DMS 273 (cell line): ENCODE data around the gene ARID1A.

Experiments used
- DNase-seq: peaks from one replicate; lab custom pipeline; 2025; ENCODE audit not compliant: unreplicated experiment; lab: John Stamatoyannopoulos, UW

Gene ARID1A

GRCh38 chr1:26758358-26758757, 62.5 kb downstream of the ARID1A start:
- DNase-seq: no peak

GRCh38 chr1:26759531-26759930, 63.7 kb downstream of the ARID1A start:
- DNase-seq: no peak

GRCh38 chr1:26761217-26761616, 65.4 kb downstream of the ARID1A start:
- no peak for DNase-seq

- DNase-seq: no peak
Observed at GRCh38 chr1:26767714-26768113, 71.9 kb downstream of the ARID1A start.

GRCh38 chr1:26768755-26769154, 72.9 kb downstream of the ARID1A start:
- peak; percentile 50 for DNase-seq

GRCh38 chr1:26771285-26771642, 75.4 kb downstream of the ARID1A start:
- DNase-seq: no peak

- DNase-seq: peak; percentile 59
Observed at GRCh38 chr1:26771643-26772321, 76.0 kb downstream of the ARID1A start.

- no peak for DNase-seq
Observed at GRCh38 chr1:26772687-26773086, 76.9 kb downstream of the ARID1A start.

- no peak for DNase-seq
Observed at GRCh38 chr1:26774462-26774861, 78.6 kb downstream of the ARID1A start.

GRCh38 chr1:26775666-26776065, 79.9 kb downstream of the ARID1A start:
- no peak for DNase-seq

GRCh38 chr1:26779098-26779668, 83.4 kb downstream of the ARID1A start:
- DNase-seq: no peak

GRCh38 chr1:26780344-26780957, 84.6 kb downstream of the ARID1A start:
- DNase-seq: no peak

GRCh38 chr1:26781206-26781825, 85.5 kb downstream of the ARID1A start:
- DNase-seq: no peak

GRCh38 chr1:26782521-26783212, 86.9 kb downstream of the ARID1A start:
- DNase-seq: no peak

- DNase-seq: no peak
Observed at GRCh38 chr1:26783646-26784022, 87.8 kb downstream of the ARID1A start.

- peak; percentile 67 for DNase-seq
Observed at GRCh38 chr1:26784023-26784871, 88.4 kb downstream of the ARID1A start.

- no peak for DNase-seq
Observed at GRCh38 chr1:26784886-26785285, 89.1 kb downstream of the ARID1A start.

GRCh38 chr1:26785611-26786436, 90.0 kb downstream of the ARID1A start:
- DNase-seq: no peak

- DNase-seq: peak; percentile 62
Observed at GRCh38 chr1:26786437-26787380, 90.9 kb downstream of the ARID1A start.
